Keratinocyte (primary cell): ENCODE results near the gene ITGB2. TPM values are rescaled to one million over a fixed set of nuclear protein-coding genes. Genes with fewer than 3 reads are reported as not detected.

Experiments used
- DNase-seq: peaks from one replicate; pipeline ENCODE4 v3.0.0-alpha.2; 2011; ENCODE audit warnings: low read depth, missing footprints, low spot score
- FAIRE-seq: peaks from 2 replicates; lab custom pipeline; 2011; peaks lifted over from hg19 to GRCh38; lab: Jason Lieb, UNC
- H2AFZ ChIP-seq: 2 replicates; pipeline ENCODE4 v1.6.0; 2012; ENCODE audit warnings: low read length, control low read depth, inconsistent platforms; ENCODE audit not compliant: control insufficient read depth
- H3K27ac ChIP-seq: 2 replicates; pipeline ENCODE4 v1.5.1; 2011; ENCODE audit warnings: low read length; ENCODE audit not compliant: control insufficient read depth, insufficient read depth
- H3K27me3 ChIP-seq: 3 replicates; pipeline ENCODE4 v1.6.0; 2011; ENCODE audit warnings: low read length; ENCODE audit not compliant: control insufficient read depth, insufficient read depth; ENCODE audit errors: extremely low read depth
- H3K36me3 ChIP-seq, 2 experiments: 2 replicates in 1 of 2; 3 replicates in 1 of 2; pipeline ENCODE4 v1.5.1; 2011; ENCODE audit warnings: low read length in 2 of 2, mild to moderate bottlenecking in 1 of 2; ENCODE audit not compliant: control insufficient read depth in 2 of 2, insufficient read depth in 2 of 2; ENCODE audit errors: extremely low read depth in 1 of 2
- H3K4me1 ChIP-seq: 3 replicates; pipeline ENCODE4 v1.5.1; 2011; ENCODE audit warnings: low read length; ENCODE audit not compliant: control insufficient read depth, insufficient read depth; ENCODE audit errors: extremely low read depth
- H3K4me2 ChIP-seq: 3 replicates; pipeline ENCODE4 v1.6.0; 2011; ENCODE audit warnings: low read depth, low read length; ENCODE audit not compliant: control insufficient read depth, insufficient read depth; ENCODE audit errors: extremely low read depth
- H3K4me3 ChIP-seq, 3 experiments: fragments of 200-600 bp in 1 of 3; sonication (generic) in 1 of 3; 2 replicates in 2 of 3; 3 replicates in 1 of 3; pipeline ENCODE4 v1.5.1; 2011 to 2016; ENCODE audit warnings: low read length in 3 of 3, mild to moderate bottlenecking in 3 of 3, control low read depth in 2 of 3, inconsistent platforms in 1 of 3, low read depth in 1 of 3, mixed read lengths in 1 of 3, mixed run types in 1 of 3, moderate library complexity in 1 of 3; ENCODE audit not compliant: control insufficient read depth in 2 of 3, insufficient read depth in 2 of 3; ENCODE audit errors: extremely low read depth in 1 of 3
- H3K79me2 ChIP-seq: 2 replicates; pipeline ENCODE4 v1.6.0; 2012; ENCODE audit warnings: low read length; ENCODE audit not compliant: control insufficient read depth, insufficient read depth
- H3K9ac ChIP-seq: 3 replicates; pipeline ENCODE4 v1.6.0; 2011; ENCODE audit warnings: low read length; ENCODE audit not compliant: control insufficient read depth, insufficient read depth; ENCODE audit errors: extremely low read depth
- H3K9me1 ChIP-seq: 3 replicates; pipeline ENCODE4 v1.6.0; 2011; ENCODE audit warnings: low read length; ENCODE audit not compliant: control insufficient read depth, insufficient read depth; ENCODE audit errors: extremely low read depth
- H3K9me3 ChIP-seq: 2 replicates; pipeline ENCODE4 v1.5.1; 2012; ENCODE audit warnings: low read depth, low read length; ENCODE audit not compliant: control insufficient read depth
- H4K20me1 ChIP-seq: 3 replicates; pipeline ENCODE4 v1.6.0; 2011; ENCODE audit warnings: low read length; ENCODE audit not compliant: control insufficient read depth, insufficient read depth; ENCODE audit errors: extremely low read depth
- CTCF ChIP-seq, 3 experiments: IDR thresholded peaks in 1 of 3; conservative IDR thresholded peaks in 1 of 3; optimal IDR thresholded peaks in 1 of 3; 2 replicates in 2 of 3; 3 replicates in 1 of 3; pipeline versions ENCODE3 to v1.5.1; 2011; ENCODE audit warnings: low read length in 3 of 3, mild to moderate bottlenecking in 3 of 3, moderate library complexity in 2 of 3, control low read depth in 1 of 3, inconsistent platforms in 1 of 3; ENCODE audit not compliant: insufficient read depth in 2 of 3; ENCODE audit errors: extremely low read depth in 1 of 3
- EZH2 ChIP-seq: IDR thresholded peaks from one replicate; pipeline ENCODE4 v1.6.1; 2012; ENCODE audit warnings: inconsistent platforms, mild to moderate bottlenecking, low read length, moderate library complexity
- dilution Hi-C: fragments of 300-500 bp; cut with MboI; formaldehyde crosslinking; loops from one replicate; pipeline ENCODE4 v1.7.0; 2020; ENCODE audit warnings: low sequenced_read_pairs; ENCODE audit not compliant: extremely low pct_ligation_motif_present
- polyA plus RNA-seq, 5 experiments: library from polyadenylated mRNA; depleted of rRNA in 3 of 5; stranded (reverse) in 3 of 5; stranded (forward) in 1 of 5; unstranded in 1 of 5; fragments of >200 nt; gene quantifications; 1 replicate in 1 of 5; 2 replicates in 3 of 5; 3 replicates in 1 of 5; pipeline versions ENCODE4 v1.2.1 to v1.2.3, GENCODE V29; 2011 to 2012; ENCODE audit warnings: missing spikeins in 2 of 5, low read depth in 1 of 5, low replicate concordance in 1 of 5

The ITGB2 gene
- polyA plus RNA-seq, 1 donor (not counting 4 experiments of a cell fraction or from before 2014, with no cell fraction given), result 0.55 TPM

GRCh38 chr21:44892095-44892494, 28.6 kb downstream of the ITGB2 start:
- no peak overlapping the region for H3K4me3 ChIP-seq
- no peak for DNase-seq
- H3K36me3 ChIP-seq, result no peaks in the 10 kb centered on the region
- H3K27me3 ChIP-seq, result peaks cover 73% of the 10 kb centered on the region
- no peak for FAIRE-seq
- H3K9me3 ChIP-seq, result no peaks in the 10 kb centered on the region
- no peaks in the 10 kb centered on the region for H3K79me2 ChIP-seq
- no peak overlapping the region for H3K9ac ChIP-seq
- dilution Hi-C loops, result no loop called here
- TF ChIP-seq EZH2 (no peak), CTCF (optimal IDR thresholded peaks at IDR 0.05 in 1 of 3, IDR thresholded peaks at IDR 0.05 in 1 of 3, conservative IDR thresholded peaks at IDR 0.05 in 1 of 3; ENCODE audit: extremely low read depth in 1 of 3, insufficient read depth in 2 of 3, low read length in 3 of 3) (no peak)
- H2AFZ ChIP-seq, result no peak overlapping the region
- no peak overlapping the region for H3K4me2 ChIP-seq
- no peak overlapping the region for H3K27ac ChIP-seq
- peaks cover 12% of the 10 kb centered on the region for H3K4me1 ChIP-seq
- no peaks in the 10 kb centered on the region for H4K20me1 ChIP-seq
- no peaks in the 10 kb centered on the region for H3K9me1 ChIP-seq

- H2AFZ ChIP-seq, result no peak overlapping the region
- H3K9ac ChIP-seq, result no peak overlapping the region
- H3K4me3 ChIP-seq, result no peak overlapping the region
- dilution Hi-C loops, result no loop called here
- DNase-seq (no peak), FAIRE-seq (no peak)
- H3K27ac ChIP-seq, result no peak overlapping the region
- no peaks in the 10 kb centered on the region for H3K9me1 ChIP-seq
- no peaks in the 10 kb centered on the region for H3K36me3 ChIP-seq
- TF ChIP-seq CTCF (optimal IDR thresholded peaks at IDR 0.05 in 1 of 3, IDR thresholded peaks at IDR 0.05 in 1 of 3, conservative IDR thresholded peaks at IDR 0.05 in 1 of 3; ENCODE audit: extremely low read depth in 1 of 3, insufficient read depth in 2 of 3, low read length in 3 of 3) (no peak), EZH2 (no peak)
- no peak overlapping the region for H3K4me2 ChIP-seq
- H3K9me3 ChIP-seq, result no peaks in the 10 kb centered on the region
- H4K20me1 ChIP-seq, result no peaks in the 10 kb centered on the region
- H3K27me3 ChIP-seq, result peaks cover 75% of the 10 kb centered on the region
- H3K79me2 ChIP-seq, result no peaks in the 10 kb centered on the region
- peaks cover 12% of the 10 kb centered on the region for H3K4me1 ChIP-seq
Observed at GRCh38 chr21:44891631-44892031, 29.1 kb downstream of the ITGB2 start.
